Gastrocnemius medialis (tissue), 4 donors: ENCODE data around the gene CDK1.

Experiments used
- POLR2A ChIP-seq, 2 donors: fragments of 450-650 bp; IDR thresholded peaks; one replicate each; pipeline ENCODE4 v1.6.1; 2017; ENCODE audit warnings: antibody characterized with exemption in 2 of 2, mild to moderate bottlenecking in 2 of 2, moderate library complexity in 2 of 2
- TF ChIP-seq, protein P1 (sequence below), 5 experiments: fragments of 450-650 bp in 3 of 5; fragments of 200-600 bp in 2 of 5; sonication (generic) in 2 of 5; IDR thresholded peaks in 4 of 5; conservative IDR thresholded peaks in 1 of 5; 1 replicate in 4 of 5; 2 replicates in 1 of 5; pipeline ENCODE4 v1.5.1; 2016 to 2019; ENCODE audit warnings: antibody characterized with exemption in 5 of 5, mild to moderate bottlenecking in 3 of 5, moderate library complexity in 3 of 5

DNA sequence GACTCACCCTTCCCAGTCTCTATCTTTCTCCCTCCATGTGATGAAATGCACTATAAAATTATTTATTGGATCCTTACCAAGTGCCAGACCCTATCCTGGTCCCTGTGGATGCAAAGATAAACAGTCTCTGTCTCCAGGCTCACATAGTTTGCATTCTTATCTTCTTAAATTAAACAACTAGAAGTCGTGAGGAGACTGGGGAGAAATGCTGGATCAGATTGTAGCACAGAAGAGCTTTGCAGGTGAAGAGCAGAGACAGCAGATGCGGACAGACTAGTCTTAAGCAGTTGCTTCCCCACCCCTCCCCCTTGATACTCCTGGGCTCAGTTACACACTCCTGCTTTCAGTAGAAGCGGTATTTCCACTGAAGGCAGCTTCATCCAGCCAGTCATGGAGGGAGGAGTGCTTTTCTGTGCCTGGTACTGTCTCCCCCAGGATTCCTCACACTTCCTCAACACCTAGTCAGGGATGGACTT is 20.8 kb upstream of the CDK1 start:
- TF ChIP-seq, protein P1, sequence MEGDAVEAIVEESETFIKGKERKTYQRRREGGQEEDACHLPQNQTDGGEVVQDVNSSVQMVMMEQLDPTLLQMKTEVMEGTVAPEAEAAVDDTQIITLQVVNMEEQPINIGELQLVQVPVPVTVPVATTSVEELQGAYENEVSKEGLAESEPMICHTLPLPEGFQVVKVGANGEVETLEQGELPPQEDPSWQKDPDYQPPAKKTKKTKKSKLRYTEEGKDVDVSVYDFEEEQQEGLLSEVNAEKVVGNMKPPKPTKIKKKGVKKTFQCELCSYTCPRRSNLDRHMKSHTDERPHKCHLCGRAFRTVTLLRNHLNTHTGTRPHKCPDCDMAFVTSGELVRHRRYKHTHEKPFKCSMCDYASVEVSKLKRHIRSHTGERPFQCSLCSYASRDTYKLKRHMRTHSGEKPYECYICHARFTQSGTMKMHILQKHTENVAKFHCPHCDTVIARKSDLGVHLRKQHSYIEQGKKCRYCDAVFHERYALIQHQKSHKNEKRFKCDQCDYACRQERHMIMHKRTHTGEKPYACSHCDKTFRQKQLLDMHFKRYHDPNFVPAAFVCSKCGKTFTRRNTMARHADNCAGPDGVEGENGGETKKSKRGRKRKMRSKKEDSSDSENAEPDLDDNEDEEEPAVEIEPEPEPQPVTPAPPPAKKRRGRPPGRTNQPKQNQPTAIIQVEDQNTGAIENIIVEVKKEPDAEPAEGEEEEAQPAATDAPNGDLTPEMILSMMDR (IDR thresholded peaks at IDR 0.05 in 4 of 5, conservative IDR thresholded peaks at IDR 0.05 in 1 of 5): no peak
- no peak for TF ChIP-seq POLR2A (IDR thresholded peaks at IDR 0.05)
